OCI-LY3 (cell line): ENCODE results near the gene SLC6A9.

Experiments
- H2AFZ ChIP-seq: fragments of 200-600, 300-600 bp; shearing (Covaris generic); 2 replicates; pipeline ENCODE4 v1.6.0; 2014; ENCODE audit warnings: antibody characterized with exemption, low read depth, low read length
- H3K27ac ChIP-seq: fragments of 200-600, 300-600 bp; sonication (generic); 2 replicates; pipeline ENCODE4 v1.5.1; 2014; ENCODE audit warnings: mild to moderate bottlenecking, low read length, moderate library complexity, mixed read lengths
- H3K27me3 ChIP-seq: fragments of 200-600, 300-600 bp; sonication (generic); 2 replicates; pipeline ENCODE4 v1.6.1; 2014; ENCODE audit warnings: low read depth, low read length, mixed read lengths
- H3K36me3 ChIP-seq: fragments of 200-600, 300-600 bp; sonication (generic); replicated peaks from 2 replicates; pipeline ENCODE3; 2014; ENCODE audit warnings: low read depth, low read length, mixed read lengths
- H3K4me1 ChIP-seq: fragments of 300-600, 200-600 bp; sonication (generic); 2 replicates; pipeline ENCODE4 v1.6.1; 2014; ENCODE audit warnings: low read length, mixed read lengths
- H3K4me2 ChIP-seq: fragments of 200-600, 300-600 bp; sonication (generic); 2 replicates; pipeline ENCODE4 v1.6.1; 2014; ENCODE audit warnings: low read length, mixed read lengths
- H3K4me3 ChIP-seq: fragments of 300-600, 200-600 bp; sonication (generic); 2 replicates; pipeline ENCODE4 v1.5.1; 2014; ENCODE audit warnings: antibody characterized with exemption, mild to moderate bottlenecking, low read length, moderate library complexity
- H3K79me2 ChIP-seq: fragments of 300-600, 200-600 bp; shearing (Covaris generic); 2 replicates; pipeline ENCODE4 v1.6.1; 2014; ENCODE audit warnings: mild to moderate bottlenecking, low read length, mixed read lengths
- H3K9ac ChIP-seq: fragments of 300-600, 200-600 bp; shearing (Covaris generic); 2 replicates; pipeline ENCODE4 v1.6.0; 2014; ENCODE audit warnings: mild to moderate bottlenecking, low read length, moderate library complexity
- H3K9me3 ChIP-seq: fragments of 200-600, 300-600 bp; shearing (Covaris generic); 2 replicates; pipeline ENCODE4 v1.6.1; 2014; ENCODE audit warnings: low read length, mixed read lengths; ENCODE audit not compliant: insufficient read depth
- H4K20me1 ChIP-seq: fragments of 200-600, 300-600 bp; sonication (generic); 2 replicates; pipeline ENCODE4 v1.6.1; 2016; ENCODE audit warnings: low read length, mixed read lengths; ENCODE audit not compliant: insufficient read depth
- EZH2phosphoT487 ChIP-seq: fragments of 200-600 bp; shearing (Covaris generic); IDR thresholded peaks from 2 replicates; pipeline ENCODE4 v1.6.1; 2018; ENCODE audit warnings: antibody characterized with exemption, mixed run types, low read depth
- TF ChIP-seq, protein P1 (sequence below): fragments of 200-600, 300-600 bp; sonication (generic); IDR thresholded peaks from 2 replicates; pipeline ENCODE4 v1.5.1; 2014; ENCODE audit warnings: antibody characterized with exemption, low read length, low read depth

Gene SLC6A9

DNA sequence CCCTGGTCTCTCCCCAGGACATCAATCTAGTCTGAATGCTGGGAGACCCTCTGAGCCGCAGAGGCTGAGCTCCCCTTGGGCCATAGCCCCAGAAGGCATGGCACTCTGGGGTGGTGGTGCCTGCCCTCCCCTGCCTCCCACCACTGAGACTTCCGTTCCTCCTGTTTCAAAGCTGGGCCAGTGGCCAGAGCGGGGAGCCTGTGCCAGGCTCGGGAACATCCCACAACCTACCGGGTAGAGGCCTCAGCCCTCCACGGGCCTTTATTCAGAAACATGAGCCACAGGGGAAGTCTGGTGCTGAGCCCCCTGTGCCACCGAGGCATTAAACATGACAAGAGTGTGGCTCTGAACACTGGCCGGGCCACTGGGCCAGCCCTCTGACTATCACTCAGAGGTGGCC lies 31.8 kb downstream of the SLC6A9 start:
- Histone ChIP-seq H2AFZ (no peak overlapping the region), H3K4me2 (no peak overlapping the region), H3K4me1 (no peaks in the 10 kb centered on the region), H4K20me1 (no peaks in the 10 kb centered on the region), H3K9me3 (no peaks in the 10 kb centered on the region), H3K27me3 (no peaks in the 10 kb centered on the region), H3K79me2 (no peaks in the 10 kb centered on the region), H3K9ac (no peak overlapping the region), H3K27ac (no peak overlapping the region), H3K4me3 (no peak overlapping the region), H3K36me3 (no peaks in the 10 kb centered on the region)
- no peak for TF ChIP-seq EZH2phosphoT487

DNA sequence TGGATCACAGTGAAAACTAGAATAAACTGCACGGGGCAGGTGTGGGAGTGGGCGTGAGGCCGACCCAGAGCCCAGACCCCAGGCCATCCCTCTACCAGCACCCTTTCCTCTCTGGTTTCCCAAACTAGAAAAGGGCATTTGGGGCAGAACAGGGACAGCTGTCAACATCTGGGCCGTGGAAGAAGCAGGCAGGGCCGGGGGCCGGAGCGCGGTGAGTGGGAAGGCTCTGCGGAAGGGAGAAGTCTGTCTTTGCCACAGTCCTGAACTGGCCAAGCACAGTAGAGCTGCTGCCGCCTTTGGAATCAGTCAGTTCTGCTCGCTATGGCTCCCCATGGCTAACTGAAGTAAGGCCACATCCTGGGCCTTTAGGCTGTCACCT lies 33.3 kb downstream of the SLC6A9 start:
- Histone ChIP-seq H2AFZ (no peak overlapping the region), H3K4me2 (no peak overlapping the region), H3K4me3 (no peak overlapping the region), H3K79me2 (no peaks in the 10 kb centered on the region), H3K27me3 (no peaks in the 10 kb centered on the region), H3K9ac (no peak overlapping the region), H3K36me3 (no peaks in the 10 kb centered on the region), H3K9me3 (no peaks in the 10 kb centered on the region), H4K20me1 (no peaks in the 10 kb centered on the region), H3K27ac (no peak overlapping the region), H3K4me1 (peaks cover 7% of the 10 kb centered on the region; the same call in 1 of the 2 replicates)
- TF ChIP-seq, protein P1, sequence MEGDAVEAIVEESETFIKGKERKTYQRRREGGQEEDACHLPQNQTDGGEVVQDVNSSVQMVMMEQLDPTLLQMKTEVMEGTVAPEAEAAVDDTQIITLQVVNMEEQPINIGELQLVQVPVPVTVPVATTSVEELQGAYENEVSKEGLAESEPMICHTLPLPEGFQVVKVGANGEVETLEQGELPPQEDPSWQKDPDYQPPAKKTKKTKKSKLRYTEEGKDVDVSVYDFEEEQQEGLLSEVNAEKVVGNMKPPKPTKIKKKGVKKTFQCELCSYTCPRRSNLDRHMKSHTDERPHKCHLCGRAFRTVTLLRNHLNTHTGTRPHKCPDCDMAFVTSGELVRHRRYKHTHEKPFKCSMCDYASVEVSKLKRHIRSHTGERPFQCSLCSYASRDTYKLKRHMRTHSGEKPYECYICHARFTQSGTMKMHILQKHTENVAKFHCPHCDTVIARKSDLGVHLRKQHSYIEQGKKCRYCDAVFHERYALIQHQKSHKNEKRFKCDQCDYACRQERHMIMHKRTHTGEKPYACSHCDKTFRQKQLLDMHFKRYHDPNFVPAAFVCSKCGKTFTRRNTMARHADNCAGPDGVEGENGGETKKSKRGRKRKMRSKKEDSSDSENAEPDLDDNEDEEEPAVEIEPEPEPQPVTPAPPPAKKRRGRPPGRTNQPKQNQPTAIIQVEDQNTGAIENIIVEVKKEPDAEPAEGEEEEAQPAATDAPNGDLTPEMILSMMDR = no peak
- no peak for TF ChIP-seq EZH2phosphoT487

DNA sequence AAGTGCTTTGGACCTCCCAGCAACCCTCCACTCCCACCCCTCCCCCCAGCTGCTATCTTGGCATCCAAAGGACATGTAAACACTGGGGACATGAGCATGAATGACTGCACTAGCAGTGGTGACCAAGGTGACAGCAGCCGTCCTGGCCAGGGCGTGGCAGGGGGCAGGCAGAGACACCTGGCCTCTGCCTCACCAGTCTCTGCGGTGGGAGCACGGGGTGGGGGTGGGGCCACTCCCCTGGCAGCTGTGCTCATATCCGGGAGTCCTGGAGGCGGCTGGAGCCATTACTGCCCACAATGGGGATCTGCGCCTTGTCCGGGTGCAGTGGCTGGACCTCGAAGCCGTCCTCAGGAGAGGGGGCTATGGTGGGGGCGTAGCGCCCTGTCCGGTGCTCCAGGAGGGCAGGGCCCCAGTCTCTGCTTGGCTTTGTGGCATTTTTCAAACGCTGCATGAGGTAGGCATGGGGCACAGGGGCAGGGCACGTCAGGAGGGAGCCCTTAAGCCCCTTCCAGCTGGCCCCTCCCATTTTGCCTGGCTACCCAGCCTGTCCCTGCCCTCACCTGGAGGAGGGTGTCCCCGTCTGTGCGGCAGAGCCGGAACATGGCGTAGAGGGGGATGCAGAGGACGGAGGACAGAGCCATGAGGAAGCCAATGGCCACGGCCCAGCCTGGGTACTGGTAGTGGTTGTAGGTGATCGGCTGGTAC lies 33.8 kb downstream of the SLC6A9 start:
- H3K4me1 ChIP-seq = peaks cover 7% of the 10 kb centered on the region; the same call in 1 of the 2 replicates

DNA sequence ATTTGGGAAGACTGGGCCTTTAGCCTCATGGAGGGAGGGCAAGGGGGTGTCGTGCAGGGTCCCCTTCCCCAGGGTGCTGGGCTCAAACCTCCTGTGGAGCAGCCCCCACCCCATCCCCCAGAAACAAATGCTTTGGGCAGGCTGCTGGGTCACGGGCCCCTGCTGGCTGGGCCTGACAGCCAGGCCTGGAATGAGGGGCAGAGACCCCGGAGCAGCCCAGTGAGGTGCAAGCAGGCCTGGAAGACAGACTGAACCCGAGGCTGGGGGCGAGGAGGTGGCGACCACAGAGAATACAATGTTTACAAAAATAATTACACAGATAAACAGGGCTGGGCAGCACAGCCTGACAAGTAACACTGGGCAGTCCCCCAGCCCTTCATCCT lies 34.5 kb downstream of the SLC6A9 start:
- Histone ChIP-seq H3K27ac (no peak overlapping the region), H3K4me1 (peaks cover 10% of the 10 kb centered on the region; the same call in 1 of the 2 replicates), H3K27me3 (no peaks in the 10 kb centered on the region), H2AFZ (no peak overlapping the region), H3K36me3 (no peaks in the 10 kb centered on the region), H3K79me2 (no peaks in the 10 kb centered on the region), H3K9ac (no peak overlapping the region), H4K20me1 (no peaks in the 10 kb centered on the region), H3K4me3 (no peak overlapping the region), H3K9me3 (no peaks in the 10 kb centered on the region), H3K4me2 (no peak overlapping the region)
- TF ChIP-seq, protein P1 = no peak

More for the DNA sequence above, 33.8 kb downstream of the SLC6A9 start:
- H3K27ac ChIP-seq = no peak overlapping the region
- H3K9ac ChIP-seq = no peak overlapping the region
- no peaks in the 10 kb centered on the region for H3K79me2 ChIP-seq
- H4K20me1 ChIP-seq = no peaks in the 10 kb centered on the region
- no peaks in the 10 kb centered on the region for H3K9me3 ChIP-seq
- H3K27me3 ChIP-seq = no peaks in the 10 kb centered on the region
- H2AFZ ChIP-seq = no peak overlapping the region
- TF ChIP-seq EZH2phosphoT487 = no peak
- TF ChIP-seq, protein P1 = no peak
- H3K4me3 ChIP-seq = no peak overlapping the region
- no peaks in the 10 kb centered on the region for H3K36me3 ChIP-seq
- no peak overlapping the region for H3K4me2 ChIP-seq
